Activated CD4-positive, alpha-beta memory T cell treated with anti-CD3 and anti-CD28 coated beads for 36 hours (primary cell): ENCODE data around the gene ZG16B. TPM values are rescaled to one million over a fixed set of nuclear protein-coding genes. Genes with fewer than 3 reads are reported as not detected.

Experiments
- CTCF ChIA-PET: fragments of 350-600 bp; sonication (Branson Sonifier 250); formaldehyde crosslinking; loops from one replicate; lab custom pipeline; 2021; ENCODE audit warnings: antibody characterized with exemption, inconsistent platforms; lab: Charles Lee
- POLR2A ChIA-PET: fragments of 350-600 bp; sonication (Branson Sonifier 250); formaldehyde crosslinking; loops from one replicate; lab custom pipeline; 2021; ENCODE audit warnings: antibody characterized with exemption; lab: Charles Lee
- DNase-seq: peaks from one replicate; pipeline ENCODE4 v3.0.0-alpha.2; 2020
- H3K27ac Mint-ChIP-seq: one replicate; pipeline ENCODE4 v1.8.0; 2021; ENCODE audit warnings: mixed read lengths
- H3K27me3 Mint-ChIP-seq: one replicate; pipeline ENCODE4 v1.8.0; 2021; ENCODE audit warnings: mixed read lengths
- H3K36me3 Mint-ChIP-seq: one replicate; pipeline ENCODE4 v1.8.0; 2021; ENCODE audit warnings: mixed read lengths
- H3K4me1 Mint-ChIP-seq: one replicate; pipeline ENCODE4 v1.8.0; 2021; ENCODE audit warnings: low read depth, mixed read lengths
- H3K4me3 Mint-ChIP-seq: one replicate; pipeline ENCODE4 v1.8.0; 2021; ENCODE audit warnings: mild to moderate bottlenecking, mixed read lengths
- H3K9me3 Mint-ChIP-seq: one replicate; pipeline ENCODE4 v1.8.0; 2021; ENCODE audit warnings: mixed read lengths
- intact Hi-C: fragments of 100-400 bp; cut with micrococcal nuclease; formaldehyde crosslinking; loops from one replicate; pipeline ENCODE4 v1.15.1; 2023
- total RNA-seq, 2 experiments: library from RNA; stranded (reverse); gene quantifications; one replicate each; pipeline ENCODE4 v1.2.3, GENCODE V29; 2021

ZG16B gene, protein sequence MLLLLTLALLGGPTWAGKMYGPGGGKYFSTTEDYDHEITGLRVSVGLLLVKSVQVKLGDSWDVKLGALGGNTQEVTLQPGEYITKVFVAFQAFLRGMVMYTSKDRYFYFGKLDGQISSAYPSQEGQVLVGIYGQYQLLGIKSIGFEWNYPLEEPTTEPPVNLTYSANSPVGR
- total RNA-seq, result 1 to 10 TPM; 2.6 to 3.0 TPM

GRCh38 chr16:2829501-2830354 lies at the start of gene ZG16B:
ZG16B (plus strand) TSS chr16:2830303; CDS start chr16:2830442, 139 bp downstream.
- intact Hi-C loops, result no loop called here
- Mint-ChIP-seq H3K36me3 (no peaks in the 10 kb centered on the region), H3K4me3 (no peak within 1 kb of the TSS), H3K27me3 (peaks cover 18% of the 10 kb centered on the region), H3K4me1 (no peaks in the 10 kb centered on the region), H3K27ac (no peak within 1 kb of the TSS), H3K9me3 (no peaks in the 10 kb centered on the region)
- DNase-seq, result peak; percentile 18
- POLR2A ChIA-PET, result no interaction called here
- CTCF ChIA-PET, result interaction anchor here (0.6 to 1.5 kb wide), 3 partner anchors 9 to 38 kb away, joined by 3 to 6 read pairs (median 3); no protein-coding TSS in a partner anchor

DNA sequence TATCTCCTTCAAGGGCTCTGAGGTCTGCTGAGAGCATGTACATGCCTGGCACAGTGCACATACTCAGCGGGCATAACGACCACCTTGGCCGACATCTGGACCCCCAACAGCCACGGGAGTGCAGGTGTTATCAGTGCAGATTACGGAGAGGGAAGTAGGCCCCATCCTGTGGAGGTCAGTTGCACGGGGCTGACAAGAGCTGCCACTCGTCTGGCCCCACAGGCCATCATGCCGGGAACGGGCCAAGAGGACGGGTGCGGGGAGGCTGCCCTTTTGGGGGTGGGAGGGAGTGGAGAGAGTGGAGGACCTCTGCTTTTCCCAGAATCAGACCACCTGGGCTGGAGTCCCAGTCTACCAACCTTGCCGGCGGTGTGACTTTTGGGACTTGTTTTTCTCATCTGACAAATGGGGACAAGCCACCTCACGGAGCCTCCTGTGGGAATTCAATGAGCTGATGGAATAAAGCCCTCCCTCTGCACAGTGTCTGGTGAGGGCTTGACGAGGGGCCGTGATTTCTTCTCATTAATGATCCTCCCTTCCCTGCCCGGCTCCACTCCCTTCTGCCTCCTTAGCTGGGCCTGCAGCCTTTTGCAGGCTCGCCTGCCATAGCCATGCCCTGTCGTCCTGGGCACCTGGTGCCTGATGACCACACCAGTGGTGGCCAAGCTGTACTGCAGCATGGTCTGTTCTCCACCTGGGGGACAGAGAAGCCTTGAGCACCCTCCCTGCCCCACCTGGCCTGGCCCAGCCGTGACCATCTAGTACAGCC lies 47.3 kb upstream of the ZG16B start:
- no peak overlapping the region for H3K27ac Mint-ChIP-seq

DNA sequence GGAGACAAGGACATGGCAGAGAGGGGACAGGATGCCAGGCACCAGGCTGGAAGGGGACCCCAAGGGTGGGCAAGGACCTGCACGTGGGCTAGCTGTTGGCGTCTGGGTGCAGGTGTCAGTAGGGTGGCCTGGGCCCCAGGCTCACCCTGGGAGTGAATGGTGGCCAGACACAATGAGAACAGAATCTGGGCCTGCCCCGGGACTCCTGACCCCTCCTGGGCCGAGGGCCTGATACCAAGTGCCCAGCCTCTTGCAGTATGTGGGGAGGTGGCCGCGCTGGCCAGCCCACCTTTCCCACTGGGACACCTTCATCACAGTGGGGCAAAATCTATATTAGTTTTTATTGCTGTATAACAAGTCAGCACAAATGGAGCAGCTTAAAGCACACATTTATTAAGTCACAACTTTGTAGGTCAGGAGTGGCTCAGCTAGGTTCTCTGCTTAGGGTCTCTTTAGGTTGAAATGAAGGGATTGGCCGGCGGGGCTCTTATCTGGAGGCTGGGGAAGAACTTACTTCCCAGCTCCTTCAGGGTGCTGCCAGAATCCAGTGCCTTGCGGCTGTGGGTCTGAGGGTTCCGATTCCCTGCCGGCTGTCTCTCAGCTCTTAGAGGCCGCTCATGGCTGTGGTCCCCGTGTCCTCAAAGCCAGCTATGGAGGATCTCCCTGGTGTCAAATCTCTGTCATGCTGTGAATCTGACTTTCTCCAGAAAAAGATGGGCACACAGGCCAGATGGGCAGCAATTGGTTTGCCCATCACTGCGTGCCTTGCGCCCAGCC lies 46.3 kb upstream of the ZG16B start:
- Mint-ChIP-seq H3K27ac (no peak overlapping the region), H3K36me3 (no peaks in the 10 kb centered on the region), H3K27me3 (peaks cover 5% of the 10 kb centered on the region), H3K4me1 (peaks cover 8% of the 10 kb centered on the region), H3K4me3 (no peak overlapping the region), H3K9me3 (no peaks in the 10 kb centered on the region)
- no peak for DNase-seq
- ChIA-PET CTCF (interaction anchor here (1.0 to 1.6 kb wide), 3 partner anchors 10 to 55 kb away, joined by 3 to 4 read pairs (median 4); no protein-coding TSS in a partner anchor), POLR2A (no interaction called here)
- intact Hi-C loops, result no loop called here

More for the DNA sequence above, 47.3 kb upstream of the ZG16B start:
- H3K9me3 Mint-ChIP-seq, result no peaks in the 10 kb centered on the region
- intact Hi-C loops, result no loop called here
- H3K4me3 Mint-ChIP-seq, result no peak overlapping the region
- DNase-seq, result no peak
- ChIA-PET POLR2A (no interaction called here), CTCF (no interaction called here)
- H3K27me3 Mint-ChIP-seq, result peaks cover 5% of the 10 kb centered on the region
- H3K4me1 Mint-ChIP-seq, result peaks cover 16% of the 10 kb centered on the region
- peaks cover 3% of the 10 kb centered on the region for H3K36me3 Mint-ChIP-seq

GRCh38 chr16:2784358-2785100 lies 45.6 kb upstream of the ZG16B start:
- no peaks in the 10 kb centered on the region for H3K36me3 Mint-ChIP-seq
- H3K9me3 Mint-ChIP-seq, result no peaks in the 10 kb centered on the region
- peaks cover 6% of the 10 kb centered on the region for H3K27me3 Mint-ChIP-seq
- H3K4me1 Mint-ChIP-seq, result peaks cover 7% of the 10 kb centered on the region
- no peak overlapping the region for H3K27ac Mint-ChIP-seq
- ChIA-PET POLR2A (no interaction called here), CTCF (interaction anchor here (0.8 to 1.6 kb wide), 5 partner anchors 11 to 251 kb away, joined by 3 to 4 read pairs (median 4); no protein-coding TSS in a partner anchor)
- DNase-seq, result no peak
- H3K4me3 Mint-ChIP-seq, result peak overlapping the region; percentile 81
- intact Hi-C loops, result no loop called here

DNA sequence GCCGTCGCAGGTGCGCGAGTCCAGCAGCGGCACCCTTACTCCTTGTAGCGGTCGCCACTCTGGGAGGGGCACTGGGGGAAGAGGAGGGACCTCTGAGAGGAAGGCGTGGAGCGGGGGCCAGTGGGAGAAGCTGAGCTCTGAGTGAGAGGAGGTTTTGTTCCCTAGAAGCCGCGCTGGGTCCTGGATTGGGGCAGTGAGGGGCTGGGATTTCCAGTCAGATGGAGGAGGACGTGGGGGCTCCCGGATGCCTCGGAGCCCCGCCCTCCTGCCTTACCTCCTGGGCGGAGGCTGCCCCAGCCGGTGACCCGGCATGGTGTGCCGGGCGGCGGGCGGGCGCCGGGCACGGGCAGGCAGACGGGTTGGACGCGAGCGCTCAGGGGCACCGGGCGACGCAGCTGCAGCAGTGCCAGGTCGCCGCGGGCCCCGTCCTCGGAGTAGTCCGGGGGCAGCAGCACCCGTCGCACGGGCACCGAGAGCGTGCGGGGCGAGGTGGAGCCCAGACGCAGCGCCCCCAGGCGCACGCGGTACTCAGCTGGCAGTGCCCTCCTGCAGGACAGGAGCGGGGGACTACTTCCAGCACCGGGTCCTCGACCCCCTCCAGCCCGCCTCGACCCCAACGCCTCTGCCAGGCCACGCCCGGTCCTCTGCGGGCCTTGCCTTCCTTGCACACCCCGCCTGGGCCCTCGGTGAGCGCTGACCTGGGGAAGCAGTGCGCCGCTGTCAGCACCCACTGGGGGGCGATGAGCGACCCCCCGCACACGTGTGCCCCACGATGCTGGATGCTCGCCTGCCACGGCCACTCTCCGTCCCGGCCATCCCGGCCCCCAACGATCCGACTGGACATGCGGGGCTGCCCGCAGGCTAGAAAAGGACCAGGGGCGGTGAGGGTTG lies 44.8 kb upstream of the ZG16B start:
- Mint-ChIP-seq H3K27me3 (peaks cover 9% of the 10 kb centered on the region), H3K4me1 (peaks cover 7% of the 10 kb centered on the region), H3K36me3 (no peaks in the 10 kb centered on the region), H3K4me3 (peak overlapping the region; percentile 81), H3K27ac (no peak overlapping the region), H3K9me3 (no peaks in the 10 kb centered on the region)
- DNase-seq, result peak; percentile 44
- CTCF ChIA-PET, result interaction anchor here (0.8 to 1.6 kb wide), 4 partner anchors 11 to 250 kb away, joined by 3 to 4 read pairs (median 4); no protein-coding TSS in a partner anchor
- POLR2A ChIA-PET, result interaction anchor here (0.6 kb wide), 1 partner anchor 82 kb away, joined by 3 read pairs; no protein-coding TSS in a partner anchor
- intact Hi-C loops, result no loop called here

DNA sequence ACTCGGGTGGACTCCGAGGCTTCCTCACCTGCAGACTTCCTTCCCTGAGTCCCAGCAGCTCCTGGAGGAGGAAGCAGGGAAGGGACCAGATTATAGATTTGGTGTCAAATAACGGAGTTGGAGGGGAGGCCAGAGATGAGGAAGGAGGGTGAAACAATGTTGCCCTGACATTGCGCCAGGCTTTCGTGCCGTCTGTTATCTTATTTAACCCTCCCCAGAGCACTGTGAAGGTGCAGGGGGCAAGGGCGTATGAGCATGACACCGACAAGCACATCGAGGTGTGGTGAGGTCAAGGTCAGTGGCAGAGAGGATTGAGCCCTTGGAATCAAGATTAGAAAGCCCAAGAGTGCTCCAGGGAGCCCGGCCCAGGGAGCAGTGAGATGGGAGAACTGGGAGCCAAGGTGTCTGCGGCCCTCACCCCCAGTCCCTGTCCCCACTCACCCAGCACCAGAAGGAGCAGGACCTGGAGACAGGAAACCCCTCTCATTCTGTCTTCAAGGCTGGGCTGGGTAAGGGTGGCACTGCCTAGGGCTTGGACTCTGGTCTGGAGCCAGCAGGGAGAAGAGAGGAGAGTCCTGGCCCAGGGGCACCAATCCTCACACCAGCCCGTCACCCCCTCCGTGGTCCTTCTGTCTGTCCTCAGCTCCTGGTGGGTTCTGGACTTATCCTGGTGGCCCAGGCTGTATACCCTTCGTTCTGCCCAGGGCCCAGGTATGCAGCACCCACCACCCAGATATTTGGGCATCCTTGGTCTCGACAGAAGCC lies 43.9 kb upstream of the ZG16B start:
- CTCF ChIA-PET, result no interaction called here
- no peak for DNase-seq
- Mint-ChIP-seq H3K36me3 (no peaks in the 10 kb centered on the region), H3K4me1 (peaks cover 7% of the 10 kb centered on the region), H3K4me3 (peak overlapping the region; percentile 0), H3K9me3 (no peaks in the 10 kb centered on the region), H3K27ac (no peak overlapping the region), H3K27me3 (peaks cover 11% of the 10 kb centered on the region)
- POLR2A ChIA-PET, result interaction anchor here (0.5 to 1.7 kb wide), 3 partner anchors 8 to 525 kb away, joined by 3 to 6 read pairs (median 3); partner anchors contain the start of gene ELOB
- intact Hi-C loops, result no loop called here

GRCh38 chr16:2786826-2787151 lies 43.3 kb upstream of the ZG16B start:
- intact Hi-C loops, result no loop called here
- POLR2A ChIA-PET, result interaction anchor here (1.7 kb wide), 1 partner anchor 9 kb away, joined by 6 read pairs; the partner anchor contains the start of gene ELOB
- Mint-ChIP-seq H3K36me3 (no peaks in the 10 kb centered on the region), H3K4me1 (peaks cover 7% of the 10 kb centered on the region), H3K9me3 (no peaks in the 10 kb centered on the region), H3K27ac (no peak overlapping the region), H3K4me3 (no peak overlapping the region), H3K27me3 (peaks cover 14% of the 10 kb centered on the region)
- DNase-seq, result no peak
- CTCF ChIA-PET, result no interaction called here

GRCh38 chr16:2787406-2787805 lies 42.7 kb upstream of the ZG16B start, which contains the start of gene PRSS33:
PRSS33 (minus strand) TSS chr16:2787560; CDS start chr16:2786547, 1,013 bp downstream.
- Mint-ChIP-seq H3K4me1 (peaks cover 7% of the 10 kb centered on the region), H3K9me3 (no peaks in the 10 kb centered on the region), H3K36me3 (no peaks in the 10 kb centered on the region), H3K27ac (no peak within 1 kb of the TSS), H3K27me3 (peaks cover 14% of the 10 kb centered on the region), H3K4me3 (no peak within 1 kb of the TSS)
- DNase-seq, result no peak
- intact Hi-C loops, result no loop called here
- ChIA-PET CTCF (no interaction called here), POLR2A (interaction anchor here (1.7 kb wide), 1 partner anchor 10 kb away, joined by 6 read pairs; the partner anchor contains the start of gene ELOB)

- no peaks in the 10 kb centered on the region for H3K9me3 Mint-ChIP-seq
- no peak overlapping the region for H3K4me3 Mint-ChIP-seq
- H3K4me1 Mint-ChIP-seq, result peaks cover 7% of the 10 kb centered on the region
- DNase-seq, result no peak
- intact Hi-C loops, result no loop called here
- H3K27me3 Mint-ChIP-seq, result peaks cover 16% of the 10 kb centered on the region
- H3K27ac Mint-ChIP-seq, result no peak overlapping the region
- ChIA-PET CTCF (no interaction called here), POLR2A (interaction anchor here (0.6 to 1.7 kb wide), 2 partner anchors 10 to 44 kb away, joined by 3 to 6 read pairs; partner anchors contain the start of gene ELOB)
- no peaks in the 10 kb centered on the region for H3K36me3 Mint-ChIP-seq
Observed at GRCh38 chr16:2787961-2788360, 42.1 kb upstream of the ZG16B start.
